Keratinocyte (primary cell): ENCODE measurements around the gene FAM20C.

Source experiments
- EZH2 ChIP-seq: IDR thresholded peaks from one replicate; pipeline ENCODE4 v1.6.1; 2012; ENCODE audit warnings: inconsistent platforms, mild to moderate bottlenecking, low read length, moderate library complexity
- TF ChIP-seq, protein P1 (sequence below), 3 experiments: IDR thresholded peaks in 1 of 3; conservative IDR thresholded peaks in 1 of 3; optimal IDR thresholded peaks in 1 of 3; 2 replicates in 2 of 3; 3 replicates in 1 of 3; pipeline versions ENCODE3 to v1.5.1; 2011; ENCODE audit warnings: low read length in 3 of 3, mild to moderate bottlenecking in 3 of 3, moderate library complexity in 2 of 3, control low read depth in 1 of 3, inconsistent platforms in 1 of 3; ENCODE audit not compliant: insufficient read depth in 2 of 3; ENCODE audit errors: extremely low read depth in 1 of 3

DNA sequence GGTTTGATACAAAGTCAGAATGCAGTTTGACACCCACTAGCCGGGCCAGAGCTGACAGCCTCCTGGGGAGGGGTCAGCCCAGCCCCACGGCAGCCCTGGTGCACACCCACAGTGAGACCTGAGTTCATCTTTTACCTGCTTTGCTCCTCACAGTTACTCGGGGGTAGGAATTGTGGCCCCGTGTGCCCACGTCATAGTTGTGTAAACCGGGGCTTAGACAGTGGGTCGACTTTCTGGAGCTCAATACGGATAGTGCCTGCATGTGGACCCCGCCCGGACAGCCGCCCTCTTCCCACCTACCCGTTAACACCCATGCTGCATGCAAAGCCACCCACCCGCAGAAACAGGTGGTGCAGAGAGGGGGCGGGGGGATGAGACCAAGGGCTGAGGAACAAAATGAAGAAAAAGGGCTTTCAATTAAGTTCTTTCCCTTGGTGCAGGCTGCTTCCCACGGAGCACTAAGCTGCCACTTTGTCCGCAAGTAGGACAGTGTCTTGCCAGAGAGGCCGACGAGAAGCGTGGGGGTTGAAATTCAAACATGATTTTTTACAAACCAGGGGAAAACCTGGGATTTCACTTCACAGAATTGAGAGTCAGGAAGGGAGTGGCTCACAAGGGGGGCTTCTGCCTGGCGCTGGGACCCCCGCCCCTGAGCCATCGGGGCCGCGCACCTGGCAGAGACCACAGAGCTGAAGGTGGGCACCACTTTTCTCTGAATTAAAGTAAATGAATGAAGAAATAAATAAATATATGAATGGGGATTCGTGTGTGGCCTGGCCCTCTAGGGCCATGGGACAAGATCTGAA, 73.0 kb downstream of the FAM20C start:
- TF ChIP-seq, protein P1, sequence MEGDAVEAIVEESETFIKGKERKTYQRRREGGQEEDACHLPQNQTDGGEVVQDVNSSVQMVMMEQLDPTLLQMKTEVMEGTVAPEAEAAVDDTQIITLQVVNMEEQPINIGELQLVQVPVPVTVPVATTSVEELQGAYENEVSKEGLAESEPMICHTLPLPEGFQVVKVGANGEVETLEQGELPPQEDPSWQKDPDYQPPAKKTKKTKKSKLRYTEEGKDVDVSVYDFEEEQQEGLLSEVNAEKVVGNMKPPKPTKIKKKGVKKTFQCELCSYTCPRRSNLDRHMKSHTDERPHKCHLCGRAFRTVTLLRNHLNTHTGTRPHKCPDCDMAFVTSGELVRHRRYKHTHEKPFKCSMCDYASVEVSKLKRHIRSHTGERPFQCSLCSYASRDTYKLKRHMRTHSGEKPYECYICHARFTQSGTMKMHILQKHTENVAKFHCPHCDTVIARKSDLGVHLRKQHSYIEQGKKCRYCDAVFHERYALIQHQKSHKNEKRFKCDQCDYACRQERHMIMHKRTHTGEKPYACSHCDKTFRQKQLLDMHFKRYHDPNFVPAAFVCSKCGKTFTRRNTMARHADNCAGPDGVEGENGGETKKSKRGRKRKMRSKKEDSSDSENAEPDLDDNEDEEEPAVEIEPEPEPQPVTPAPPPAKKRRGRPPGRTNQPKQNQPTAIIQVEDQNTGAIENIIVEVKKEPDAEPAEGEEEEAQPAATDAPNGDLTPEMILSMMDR (optimal IDR thresholded peaks at IDR 0.05 in 1 of 3, IDR thresholded peaks at IDR 0.05 in 1 of 3, conservative IDR thresholded peaks at IDR 0.05 in 1 of 3; ENCODE audit: extremely low read depth in 1 of 3, insufficient read depth in 2 of 3, low read length in 3 of 3), result no peak
- no peak for TF ChIP-seq EZH2
